GM19239 (cell line): ENCODE results near the gene GAK.
"Not testable (repeated sequence)": the region's sequence is repeated elsewhere in the genome, so short reads cannot be mapped to it uniquely, and the experiment has no call there.

Source experiments
- DNase-seq: peaks from one replicate; pipeline ENCODE4 v3.0.0; 2011; ENCODE audit warnings: low spot score; ENCODE audit not compliant: insufficient read length
- FAIRE-seq: peaks from 2 replicates; lab custom pipeline; 2011; peaks lifted over from hg19 to GRCh38; lab: Jason Lieb, UNC

GAK gene

DNA sequence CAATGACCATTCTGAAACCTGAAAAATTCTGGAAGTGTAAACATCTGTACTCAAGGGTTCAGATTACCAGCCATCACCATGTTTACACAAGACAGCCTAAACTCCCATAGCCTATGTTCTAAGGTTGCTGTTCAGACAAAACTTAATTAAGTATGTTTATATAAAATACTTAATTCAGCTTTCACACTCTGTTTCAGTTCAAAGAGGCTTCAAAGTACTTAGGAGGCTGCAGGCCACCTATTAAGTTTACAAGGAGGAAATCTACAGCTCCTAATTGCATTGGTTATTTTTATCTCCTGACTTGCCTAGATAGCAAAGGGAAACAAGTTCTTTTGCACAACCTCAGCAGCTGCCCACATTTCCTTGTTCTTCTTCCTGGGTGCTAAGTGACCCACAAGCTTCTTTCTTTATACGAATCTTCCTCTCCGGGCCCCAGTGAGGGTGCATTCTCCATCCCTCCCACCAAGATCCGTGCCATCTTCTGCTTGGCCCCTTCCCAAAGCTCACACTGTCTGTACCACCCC, 2.0 kb downstream of the GAK start:
- DNase-seq (no peak), FAIRE-seq (peak; percentile 33)

DNA sequence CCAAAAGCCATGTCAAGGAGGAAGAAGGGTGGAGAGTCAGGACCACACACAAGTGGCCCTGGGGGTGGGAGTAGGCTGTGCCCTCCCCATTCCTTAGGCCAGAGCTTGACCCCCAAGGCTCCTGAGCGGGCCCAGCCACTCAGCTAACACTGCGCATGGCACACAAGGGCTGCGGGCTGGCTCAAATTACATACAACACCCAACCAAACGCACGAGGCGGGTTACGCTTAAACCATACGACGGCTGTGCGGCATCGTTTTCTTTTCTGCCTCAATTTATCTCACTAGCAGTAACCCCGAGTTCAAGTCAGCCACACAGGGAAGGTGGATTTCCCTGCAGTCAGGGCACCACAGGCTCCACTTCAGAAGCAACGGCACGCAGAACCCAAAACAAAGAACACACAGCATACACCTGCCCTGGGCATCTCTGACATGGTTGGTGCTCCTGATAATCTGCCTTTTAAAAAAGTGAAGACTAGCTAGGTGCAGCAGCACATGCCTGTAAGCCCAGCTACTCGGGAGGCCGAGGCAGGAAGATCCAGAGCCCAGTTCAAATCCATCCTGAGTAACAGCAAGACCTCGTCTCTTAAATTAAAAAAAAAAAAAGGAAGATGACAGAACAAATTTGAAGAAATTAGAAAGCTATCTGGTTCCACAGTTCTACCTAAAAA, 2.9 kb downstream of the GAK start:
- DNase-seq (no peak), FAIRE-seq (no peak)

DNA sequence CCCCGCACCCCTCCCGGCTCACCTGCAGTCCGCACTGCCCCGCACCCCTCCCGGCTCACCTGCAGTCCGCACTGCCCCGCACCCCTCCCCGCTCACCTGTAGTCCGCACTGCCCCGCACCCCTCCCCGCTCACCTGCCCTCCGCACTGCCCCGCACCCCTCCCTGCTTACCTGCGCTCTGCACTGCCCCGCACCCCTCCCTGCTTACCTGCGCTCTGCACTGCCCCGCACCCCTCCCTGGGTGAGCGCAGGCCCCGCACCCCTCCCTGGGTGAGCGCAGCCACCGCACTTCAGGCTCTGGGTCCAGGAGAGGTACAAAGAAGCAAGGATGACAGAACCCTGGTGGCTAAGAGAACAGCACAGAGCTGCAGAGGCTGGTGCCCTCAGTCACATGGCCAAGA, 4.5 kb downstream of the GAK start:
- FAIRE-seq, DNase-seq: not testable (repeated sequence)

DNA sequence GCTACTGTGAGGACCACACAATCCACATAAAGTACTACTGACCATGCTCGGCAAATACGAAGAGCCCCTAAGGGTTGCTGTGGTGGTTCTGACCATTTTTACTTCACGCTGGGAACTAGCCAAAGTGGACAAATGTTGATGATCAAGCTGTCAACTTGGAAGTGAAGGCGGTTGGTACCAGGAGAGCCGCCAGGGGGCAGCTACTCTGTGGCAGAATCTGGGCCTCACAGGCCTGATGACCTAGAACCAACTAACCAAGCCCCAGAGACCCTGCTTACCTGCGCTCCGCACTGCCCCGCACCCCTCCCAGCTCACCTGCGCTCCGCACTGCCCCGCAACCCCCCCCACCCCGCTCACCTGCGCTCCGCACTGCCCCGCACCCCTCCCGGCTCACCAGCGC, 5.6 kb downstream of the GAK start:
- FAIRE-seq (no peak), DNase-seq (no peak)

DNA sequence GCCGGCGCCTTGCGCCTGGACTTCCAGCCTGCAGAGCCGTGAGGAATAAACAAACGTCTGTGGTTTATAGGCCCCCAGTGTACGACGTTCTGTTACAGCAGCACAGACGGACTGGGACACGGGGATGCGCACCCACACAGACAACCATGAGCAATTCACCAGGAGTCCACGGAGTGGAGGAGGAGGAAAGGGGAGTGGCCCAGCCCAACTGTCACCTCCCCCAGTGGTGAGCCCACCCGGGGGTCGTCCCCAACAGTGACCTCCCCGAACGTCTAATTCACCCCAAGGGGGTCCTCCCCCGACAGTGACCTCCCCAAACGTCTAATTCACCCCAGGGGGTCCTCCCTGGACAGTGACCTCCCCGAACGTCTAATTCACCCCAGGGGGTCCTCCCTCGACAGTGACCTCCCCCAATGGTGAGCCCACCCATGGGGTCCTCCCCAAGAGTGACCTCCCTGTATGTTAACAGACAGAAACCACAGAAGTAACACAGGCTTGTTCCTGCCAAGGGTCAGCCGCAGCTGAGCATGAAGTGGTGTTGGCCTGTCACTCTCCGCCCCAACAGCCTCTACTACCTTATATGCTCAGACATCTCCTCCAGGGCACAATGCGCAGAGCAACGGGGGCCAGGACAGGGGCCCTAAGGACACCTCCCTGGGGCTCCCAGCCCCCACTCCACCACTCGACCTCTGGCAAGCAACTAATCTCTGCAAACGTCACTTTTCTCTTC, 6.2 kb downstream of the GAK start:
- no peak for DNase-seq
- FAIRE-seq: no peak

DNA sequence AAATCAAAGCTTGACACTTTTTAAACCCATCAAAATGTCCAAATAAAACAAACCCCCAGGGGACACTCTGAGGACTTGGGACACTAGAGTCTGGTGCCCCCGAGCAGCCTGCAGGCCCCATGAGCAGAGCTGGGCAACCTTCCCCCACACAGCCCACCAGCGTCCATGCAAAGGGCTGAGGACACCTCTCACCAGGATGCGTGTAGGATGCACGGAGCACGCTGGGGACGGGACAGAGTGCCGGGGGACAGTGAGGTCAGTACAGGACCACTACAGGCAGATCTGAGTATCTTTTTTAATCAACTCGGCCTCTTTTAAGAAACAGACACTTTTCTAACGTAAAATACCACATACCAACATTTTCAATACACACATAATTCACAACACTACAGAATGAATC, 6.9 kb downstream of the GAK start:
- FAIRE-seq (no peak), DNase-seq (no peak)

DNA sequence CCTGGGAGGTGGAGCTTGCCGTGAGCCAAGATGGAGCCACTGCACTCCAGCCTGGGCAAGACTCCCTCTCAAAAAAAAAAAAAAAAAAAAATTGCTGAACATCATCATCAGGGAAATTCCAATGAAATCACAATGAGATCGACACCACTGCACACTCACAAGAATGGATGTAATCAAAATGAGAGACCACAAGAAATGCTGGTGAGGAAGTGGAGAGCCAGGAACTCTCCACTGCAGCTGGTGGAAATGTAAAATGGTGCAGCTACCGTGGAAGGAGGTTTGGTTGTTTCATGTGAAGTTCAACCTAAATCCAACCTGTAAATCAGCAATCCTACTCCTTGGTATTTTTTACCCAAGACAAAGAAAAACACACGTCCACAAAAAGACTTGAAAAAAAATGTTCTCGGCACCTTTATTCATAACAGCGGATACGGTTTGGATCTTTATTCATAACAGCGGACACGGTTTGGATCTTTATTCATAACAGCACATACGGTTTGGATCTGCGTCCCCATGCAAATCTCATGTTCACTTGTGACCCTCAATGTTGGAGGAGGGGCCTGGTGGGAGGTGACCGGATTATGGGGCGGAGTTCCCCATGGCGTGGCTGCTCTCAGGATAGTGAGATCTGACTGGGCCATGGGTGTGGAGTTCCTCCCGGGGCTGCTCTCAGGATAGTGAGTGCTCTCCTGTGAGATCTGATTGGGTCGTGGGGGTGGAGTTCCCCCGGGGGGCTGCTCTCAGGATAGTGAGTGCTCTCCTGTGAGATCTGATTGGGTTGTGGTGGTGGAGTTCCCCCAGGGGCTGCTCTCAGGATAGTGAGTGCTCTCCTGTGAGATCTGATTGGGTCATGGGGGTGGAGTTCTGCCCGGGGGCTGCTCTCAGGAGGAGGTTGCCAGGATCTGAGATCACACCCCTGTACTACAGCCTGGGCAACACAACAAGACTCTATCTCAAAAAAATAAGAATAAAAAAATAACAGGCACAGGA, 7.7 kb downstream of the GAK start:
- DNase-seq (no peak), FAIRE-seq (no peak)

DNA sequence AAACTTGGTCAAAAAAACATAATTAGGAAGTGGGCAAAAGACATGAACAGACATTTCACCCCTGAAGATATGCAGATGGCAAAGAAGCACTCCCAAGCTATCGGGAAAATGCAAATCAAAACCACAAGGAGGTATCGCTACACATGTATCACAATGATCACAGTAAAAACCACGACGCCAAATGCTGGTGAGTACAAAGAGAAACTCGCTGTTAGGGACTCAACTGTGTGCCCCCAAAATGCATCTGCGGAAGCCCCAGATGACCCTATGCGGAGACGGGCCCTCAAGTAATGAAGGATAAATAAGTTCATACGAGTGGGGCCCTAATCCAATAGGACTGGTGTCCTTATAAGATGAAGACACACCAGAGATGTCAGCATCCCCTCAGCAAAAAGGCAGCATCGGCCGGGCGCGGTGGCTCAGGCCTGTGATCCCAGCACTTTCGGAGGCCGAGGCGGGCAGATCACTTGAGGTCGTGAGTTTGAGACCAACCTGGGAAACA, 10.2 kb downstream of the GAK start:
- FAIRE-seq (peak; percentile 94), DNase-seq (no peak)

DNA sequence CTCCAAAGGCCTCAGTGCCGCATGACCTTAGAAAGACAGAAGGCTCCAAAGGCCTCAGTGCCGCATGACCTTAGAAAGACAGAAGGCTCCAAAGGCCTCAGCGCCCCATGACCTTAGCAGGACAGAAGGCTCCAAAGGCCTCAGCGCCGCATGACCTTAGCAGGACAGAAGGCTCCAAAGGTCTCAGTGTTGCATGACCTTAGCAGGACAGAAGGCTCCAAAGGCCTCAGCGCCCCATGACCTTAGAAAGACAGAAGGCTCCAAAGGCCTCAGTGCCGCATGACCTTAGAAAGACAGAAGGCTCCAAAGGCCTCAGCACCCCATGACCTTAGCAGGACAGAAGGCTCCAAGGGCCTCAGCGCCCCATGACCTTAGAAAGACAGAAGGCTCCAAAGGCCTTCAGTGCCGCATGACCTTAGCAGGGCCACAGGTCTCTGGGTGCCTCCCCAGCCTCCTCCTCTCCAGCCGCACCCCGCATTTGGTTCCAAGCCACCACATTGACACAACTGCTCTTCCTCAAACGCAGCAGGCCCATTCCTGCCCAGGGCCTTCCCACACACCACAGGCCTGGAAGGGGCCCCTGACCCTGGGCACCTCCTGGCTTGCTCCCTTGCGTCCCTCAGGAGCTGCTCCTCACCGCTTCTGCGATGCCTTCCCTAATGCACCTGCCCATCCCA, 13.0 kb downstream of the GAK start:
- not testable (repeated sequence) for FAIRE-seq, DNase-seq

DNA sequence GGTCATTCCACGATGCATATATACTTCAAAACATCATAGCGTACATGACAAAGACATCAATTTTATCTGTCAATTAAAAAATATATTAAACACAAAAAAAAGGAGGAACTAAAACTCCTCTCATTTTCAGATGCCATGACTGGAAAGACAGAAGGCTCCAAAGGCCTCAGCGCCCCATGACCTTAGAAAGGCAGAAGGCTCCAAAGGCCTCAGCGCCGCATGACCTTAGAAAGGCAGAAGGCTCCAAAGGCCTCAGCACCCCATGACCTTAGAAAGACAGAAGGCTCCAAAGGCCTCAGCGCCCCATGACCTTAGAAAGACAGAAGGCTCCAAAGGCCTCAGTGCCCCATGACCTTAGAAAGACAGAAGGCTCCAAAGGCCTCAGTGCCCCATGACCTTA, 13.5 kb downstream of the GAK start:
- DNase-seq, FAIRE-seq: not testable (repeated sequence)

DNA sequence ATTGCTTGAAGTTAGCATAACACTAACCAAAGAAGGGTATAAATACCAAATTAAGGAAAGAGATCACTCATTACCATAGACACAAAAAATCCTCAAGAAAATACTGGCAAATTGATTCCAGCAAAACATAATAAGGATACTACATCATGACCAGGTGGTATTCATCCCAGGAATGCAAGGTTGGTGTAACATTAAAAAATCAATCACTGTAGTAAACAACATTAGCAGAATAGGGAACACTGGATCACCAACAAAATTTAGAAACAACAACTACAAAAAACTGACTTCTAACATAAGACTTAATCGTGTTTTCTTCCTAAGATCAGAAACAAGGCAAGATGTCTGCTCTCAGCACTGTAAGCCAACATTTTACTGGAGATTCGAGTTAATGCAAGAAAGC, 14.1 kb downstream of the GAK start:
- DNase-seq (no peak), FAIRE-seq (no peak)

DNA sequence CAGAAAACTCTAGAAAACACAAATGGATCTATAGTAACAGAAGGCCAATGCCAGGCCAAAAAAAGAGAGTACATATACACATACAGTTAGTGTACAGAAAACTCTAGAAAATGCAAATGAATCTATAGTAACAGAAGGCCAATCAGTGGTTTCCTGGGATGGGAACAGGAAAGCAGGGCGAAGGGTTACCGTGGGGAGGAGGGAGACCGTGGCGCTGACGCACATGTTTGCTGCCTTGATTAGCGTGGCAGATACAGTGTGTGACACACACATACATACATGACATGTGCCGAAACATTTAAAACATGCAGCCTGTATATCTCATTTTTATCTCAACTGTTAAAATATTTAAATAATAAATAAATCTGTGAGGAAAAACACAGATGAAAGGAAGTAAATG, 14.7 kb downstream of the GAK start:
- no peak for DNase-seq

DNA sequence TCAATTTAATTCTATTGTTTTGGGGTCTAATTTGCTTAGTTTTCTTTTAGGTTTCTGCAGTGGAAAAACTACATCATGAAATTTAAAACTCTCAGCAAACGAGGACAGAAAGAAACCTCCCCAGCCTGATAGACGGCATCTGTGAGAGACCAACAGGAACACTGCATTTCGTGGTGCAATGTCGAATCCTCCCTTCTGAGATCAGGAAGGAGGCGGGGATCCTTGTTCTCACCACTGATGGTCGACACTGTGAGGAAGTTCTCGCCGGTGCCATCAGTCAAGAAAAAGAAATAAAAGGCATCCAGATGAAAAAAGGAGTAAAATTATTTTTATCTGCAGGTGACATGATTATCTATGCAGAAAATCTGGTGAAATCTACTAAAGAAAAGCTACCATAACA, 16.5 kb downstream of the GAK start:
- FAIRE-seq (peak; percentile 4), DNase-seq (no peak)

More for the DNA sequence above, 14.7 kb downstream of the GAK start:
- no peak for FAIRE-seq

DNA sequence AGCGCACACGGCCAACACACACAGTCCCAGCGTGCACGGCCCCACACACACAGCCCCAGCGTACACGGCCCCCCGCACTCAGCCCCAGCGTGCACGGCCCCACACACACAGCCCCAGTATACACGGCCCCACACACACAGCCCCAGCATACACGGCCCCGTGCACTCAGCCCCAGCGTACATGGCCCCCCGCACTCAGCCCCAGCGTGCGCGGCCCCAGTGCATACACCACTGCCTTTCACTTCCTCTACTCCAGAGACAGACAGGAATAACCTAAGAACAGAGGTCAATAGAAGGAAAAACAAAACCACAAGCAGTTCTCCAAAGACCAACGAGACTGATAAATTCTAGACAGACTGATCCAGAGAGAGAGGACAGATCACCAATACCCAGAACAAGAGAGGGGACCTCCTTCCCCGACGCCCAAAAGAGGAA, 17.1 kb downstream of the GAK start:
- FAIRE-seq (no peak), DNase-seq (no peak)

DNA sequence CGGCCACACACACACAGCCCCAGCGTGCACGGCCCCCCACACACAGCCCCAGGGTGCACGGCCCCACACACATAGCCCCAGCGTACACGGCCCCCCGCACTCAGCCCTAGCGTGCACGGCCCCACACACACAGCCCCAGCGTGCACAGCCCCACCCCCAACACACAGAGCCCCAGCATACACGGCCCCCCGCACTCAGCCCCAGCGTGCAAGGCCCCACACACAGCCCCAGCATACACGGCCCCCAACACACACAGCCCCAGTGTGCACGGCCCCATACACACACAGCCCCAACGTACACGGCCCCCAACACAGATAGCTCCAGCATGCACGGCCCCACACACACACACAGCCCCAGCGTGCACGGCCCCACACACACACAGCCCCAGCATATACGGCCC, 17.6 kb downstream of the GAK start:
- DNase-seq (no peak), FAIRE-seq (no peak)

DNA sequence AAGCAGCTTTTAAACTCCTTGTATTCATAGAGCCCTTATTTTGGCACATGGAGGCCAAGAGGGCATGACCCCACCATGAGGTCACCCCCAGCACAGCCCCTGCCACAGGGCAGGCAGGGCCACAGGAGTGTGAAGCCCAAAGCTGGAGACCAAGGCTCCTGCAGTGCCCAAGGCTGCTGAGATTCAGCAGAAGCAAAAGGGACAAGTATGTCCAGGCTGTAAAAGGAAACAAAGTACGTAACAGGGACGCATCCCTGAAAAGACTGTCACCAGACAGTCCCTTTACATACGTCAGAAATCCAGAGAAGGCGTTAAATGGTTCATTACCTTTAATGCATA, 18.9 kb downstream of the GAK start:
- FAIRE-seq: no peak
- no peak for DNase-seq

DNA sequence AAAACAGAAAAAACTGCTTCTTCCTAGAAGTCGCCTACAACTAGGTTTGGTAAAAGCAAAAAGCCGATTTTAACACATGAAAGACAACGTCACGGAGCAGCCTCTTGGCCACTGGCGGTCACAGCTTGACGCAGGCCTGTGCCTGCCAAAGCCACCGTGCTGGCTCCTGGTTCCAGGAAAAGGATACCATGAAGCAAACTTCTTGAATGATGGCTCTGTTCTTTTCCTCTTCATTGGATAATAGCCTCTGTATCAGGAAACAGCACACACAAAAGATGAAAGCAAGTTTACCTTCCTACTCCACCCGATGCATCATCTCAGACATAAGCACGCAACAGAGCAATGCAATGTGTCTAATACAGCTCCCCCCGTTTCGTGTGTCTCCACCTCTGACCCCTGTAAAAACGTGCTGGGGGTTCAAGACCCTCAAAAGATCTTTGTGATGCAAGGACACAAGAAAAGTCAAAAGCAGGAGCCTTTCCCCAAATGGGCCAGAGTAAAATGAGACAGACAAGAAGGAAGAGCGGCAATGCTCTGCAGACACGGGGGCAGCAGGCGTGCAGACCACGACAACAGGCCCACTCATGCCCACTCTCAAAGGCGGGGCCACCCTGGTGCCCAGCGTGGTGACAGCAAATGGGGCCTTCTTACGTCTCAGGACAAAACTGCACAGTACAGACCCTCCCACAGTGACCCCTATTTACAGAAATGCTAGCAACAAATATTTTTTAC, 19.4 kb downstream of the GAK start:
- DNase-seq (no peak), FAIRE-seq (no peak)

DNA sequence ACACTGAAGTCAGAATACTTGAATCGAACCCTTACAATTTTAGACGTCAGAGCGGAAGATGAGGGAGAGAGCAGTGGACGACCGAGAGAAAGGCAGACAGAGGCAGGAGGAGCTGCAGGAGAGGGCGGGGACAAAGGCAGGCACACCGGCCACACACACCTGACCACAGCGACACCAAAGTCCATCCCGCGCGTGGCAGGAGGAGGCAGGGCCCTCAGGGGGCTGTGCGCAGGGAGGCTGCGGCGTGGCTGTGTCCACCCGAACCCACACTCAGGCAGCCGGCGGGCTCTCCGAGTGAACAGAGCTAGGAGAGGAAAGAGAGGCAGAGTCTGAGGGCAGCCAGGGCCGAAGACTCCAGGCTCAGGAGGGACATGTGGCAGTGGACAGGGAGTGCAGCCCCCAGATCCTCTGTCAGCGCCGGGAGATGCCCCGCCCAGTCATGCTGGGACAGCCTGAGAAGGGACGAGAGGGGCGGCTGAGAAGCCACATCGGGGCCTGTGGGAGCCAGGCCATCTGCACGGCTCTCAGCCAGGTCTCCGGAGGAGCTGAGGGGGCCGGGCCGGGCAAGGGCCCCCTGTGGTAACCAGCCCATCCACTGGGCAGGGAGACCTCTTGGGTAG, 20.1 kb downstream of the GAK start:
- no peak for DNase-seq
- no peak for FAIRE-seq

DNA sequence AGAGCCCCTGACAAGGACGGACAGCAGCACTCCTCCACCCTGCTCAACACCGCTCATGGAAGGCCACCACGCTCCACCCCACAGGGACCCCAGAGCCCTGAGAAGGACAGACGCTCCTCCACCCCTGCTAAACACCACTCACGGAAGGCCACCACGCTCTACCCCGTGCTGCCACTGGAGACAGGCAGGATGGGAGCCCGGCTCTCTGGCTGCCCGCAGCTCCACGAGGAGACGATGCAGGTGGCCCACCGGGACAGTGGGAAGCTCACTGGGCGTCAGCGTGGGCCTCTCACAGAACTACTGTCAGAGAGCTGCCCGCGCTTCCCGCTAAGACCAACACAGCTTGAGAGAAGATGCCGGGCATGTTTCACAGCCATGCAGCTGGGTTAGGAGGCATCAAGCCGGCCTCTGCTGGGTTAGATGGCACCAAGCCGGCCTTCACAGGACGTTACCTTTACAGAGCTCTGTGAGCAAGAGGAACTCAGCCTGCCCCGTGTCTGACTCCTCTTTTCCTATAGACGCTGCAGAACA, 20.8 kb downstream of the GAK start:
- FAIRE-seq: no peak
- DNase-seq: no peak
